HCT116 (cell line): ENCODE results near the gene RNPEPL1.

Experiments used
- CTCF ChIP-seq, 3 experiments: fragments of 200-600 bp in 1 of 3; sonication (generic) in 1 of 3; IDR thresholded peaks in 2 of 3; conservative IDR thresholded peaks in 1 of 3; 2 replicates each; pipeline ENCODE4 v1.5.1; 2012 to 2017; ENCODE audit warnings: low read depth in 2 of 3, low read length in 2 of 3, antibody characterized with exemption in 1 of 3, borderline replicate concordance in 1 of 3, control low read depth in 1 of 3, mild to moderate bottlenecking in 1 of 3, mixed read lengths in 1 of 3, mixed run types in 1 of 3, moderate library complexity in 1 of 3; ENCODE audit not compliant: insufficient read depth in 1 of 3
- EGR1 ChIP-seq: IDR thresholded peaks from 2 replicates; pipeline ENCODE4 v1.6.1; 2012; ENCODE audit warnings: low read depth
- ELF1 ChIP-seq: IDR thresholded peaks from 2 replicates; pipeline ENCODE4 v1.6.1; 2012; ENCODE audit warnings: low read depth, borderline replicate concordance
- MAX ChIP-seq: IDR thresholded peaks from 2 replicates; pipeline ENCODE4 v1.6.1; 2012
- POLR2A ChIP-seq: IDR thresholded peaks from 2 replicates; pipeline ENCODE4 v1.7.0; 2011; ENCODE audit warnings: borderline replicate concordance; ENCODE audit not compliant: insufficient read depth, insufficient read length; ENCODE audit errors: extremely low read depth
- POLR2AphosphoS5 ChIP-seq: IDR thresholded peaks from 2 replicates; pipeline ENCODE4 v1.6.1; 2011; ENCODE audit warnings: mild to moderate bottlenecking, low read depth, low read length, moderate library complexity
- RAD21 ChIP-seq: IDR thresholded peaks from 2 replicates; pipeline ENCODE4 v1.6.1; 2012; ENCODE audit warnings: low read depth, mild to moderate bottlenecking
- TCF7L2 ChIP-seq: IDR thresholded peaks from 2 replicates; pipeline ENCODE4 v1.7.0; 2011; ENCODE audit warnings: borderline replicate concordance, inconsistent platforms; ENCODE audit not compliant: insufficient read depth, insufficient read length; ENCODE audit errors: extremely low read depth
- YY1 ChIP-seq: IDR thresholded peaks from 2 replicates; pipeline ENCODE4 v1.6.1; 2011; ENCODE audit warnings: low read length, low read depth, moderate library complexity, mild to moderate bottlenecking; ENCODE audit not compliant: insufficient replicate concordance; ENCODE audit errors: extremely low read depth
- ZBTB33 ChIP-seq: IDR thresholded peaks from 2 replicates; pipeline ENCODE4 v1.6.1; 2011; ENCODE audit warnings: mild to moderate bottlenecking, low read length, moderate library complexity; ENCODE audit not compliant: insufficient replicate concordance; ENCODE audit errors: extremely low read depth
- ZFX ChIP-seq: fragments of 450-650 bp; IDR thresholded peaks from 2 replicates; pipeline ENCODE4 v1.6.1; 2017
- ZNF274 ChIP-seq: fragments of 200-500 bp; sonication (Bioruptor generic); IDR thresholded peaks from 2 replicates; pipeline ENCODE4 v1.6.1; 2014; ENCODE audit warnings: mild to moderate bottlenecking, low read depth, low read length, inconsistent platforms

GRCh38 chr2:240589375-240589774 lies 21.1 kb downstream of the RNPEPL1 start:
- no peak for TF ChIP-seq POLR2AphosphoS5
- no peak for TF ChIP-seq CTCF (IDR thresholded peaks at IDR 0.05 in 2 of 3, conservative IDR thresholded peaks at IDR 0.05 in 1 of 3; ENCODE audit: borderline replicate concordance in 1 of 3, insufficient read depth in 1 of 3, low read depth in 2 of 3, low read length in 2 of 3)
- no peak for TF ChIP-seq POLR2A
- TF ChIP-seq ZFX = no peak
- no peak for TF ChIP-seq EGR1
- TF ChIP-seq ZNF274 = no peak
- no peak for TF ChIP-seq RAD21
- TF ChIP-seq MAX = no peak
- no peak for TF ChIP-seq ELF1
- TF ChIP-seq TCF7L2 = no peak
- no peak for TF ChIP-seq ZBTB33
- no peak for TF ChIP-seq YY1
